ENCODE results near the gene MAGED2.

DNA sequence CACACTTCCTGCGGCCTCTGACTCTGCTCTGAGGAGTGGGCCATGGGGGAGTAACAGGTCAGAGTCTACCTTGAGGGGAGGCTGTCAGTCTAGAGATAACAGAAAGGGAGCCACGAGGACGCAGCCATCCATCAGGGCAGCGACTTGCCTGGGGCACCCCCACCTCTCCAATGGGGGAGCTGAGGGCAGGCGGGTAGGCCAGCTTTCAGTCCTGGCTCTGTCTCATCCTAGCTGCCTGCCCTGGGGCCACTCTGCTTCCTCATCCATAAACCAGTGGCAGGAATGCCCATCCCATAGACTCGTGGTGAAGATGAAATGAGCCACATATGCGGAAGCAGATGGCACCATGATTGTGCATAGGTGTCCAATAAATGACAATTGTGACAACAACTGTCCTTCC, 13.2 kb downstream of the MAGED2 start:
- TF ChIP-seq, protein P1, sequence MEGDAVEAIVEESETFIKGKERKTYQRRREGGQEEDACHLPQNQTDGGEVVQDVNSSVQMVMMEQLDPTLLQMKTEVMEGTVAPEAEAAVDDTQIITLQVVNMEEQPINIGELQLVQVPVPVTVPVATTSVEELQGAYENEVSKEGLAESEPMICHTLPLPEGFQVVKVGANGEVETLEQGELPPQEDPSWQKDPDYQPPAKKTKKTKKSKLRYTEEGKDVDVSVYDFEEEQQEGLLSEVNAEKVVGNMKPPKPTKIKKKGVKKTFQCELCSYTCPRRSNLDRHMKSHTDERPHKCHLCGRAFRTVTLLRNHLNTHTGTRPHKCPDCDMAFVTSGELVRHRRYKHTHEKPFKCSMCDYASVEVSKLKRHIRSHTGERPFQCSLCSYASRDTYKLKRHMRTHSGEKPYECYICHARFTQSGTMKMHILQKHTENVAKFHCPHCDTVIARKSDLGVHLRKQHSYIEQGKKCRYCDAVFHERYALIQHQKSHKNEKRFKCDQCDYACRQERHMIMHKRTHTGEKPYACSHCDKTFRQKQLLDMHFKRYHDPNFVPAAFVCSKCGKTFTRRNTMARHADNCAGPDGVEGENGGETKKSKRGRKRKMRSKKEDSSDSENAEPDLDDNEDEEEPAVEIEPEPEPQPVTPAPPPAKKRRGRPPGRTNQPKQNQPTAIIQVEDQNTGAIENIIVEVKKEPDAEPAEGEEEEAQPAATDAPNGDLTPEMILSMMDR (IDR thresholded peaks at IDR 0.05; ENCODE audit: poor library complexity): no peak
- TF ChIP-seq EZH2 (IDR thresholded peaks at IDR 0.05; ENCODE audit: borderline replicate concordance): no peak

Measured in hepatocyte (in vitro differentiated cells).